IMR-90 (cell line): ENCODE data around the gene FLT3LG. TPM values are rescaled to one million over a fixed set of nuclear protein-coding genes. Genes with fewer than 3 reads are reported as not detected.

Experiments
- ATAC-seq: fragments of 200-7000 bp; cut with Tn5 transposase; 2 replicates; pipeline ENCODE4 v1.9.1; 2020; ENCODE audit warnings: low read depth, mild to moderate bottlenecking, moderate library complexity
- BruUV-seq: library from RNA; stranded (reverse); fragments of 400-500 nt; replicated peaks from 2 replicates; lab custom pipeline; 2021; lab: Mats Ljungman, UMichigan
- CTCF ChIA-PET: fragments of 300-600 bp; formaldehyde crosslinking; extraction: SDS; loops from one replicate; lab custom pipeline; 2021; ENCODE audit warnings: antibody characterized with exemption; lab: Yijun Ruan, JAX
- POLR2A ChIA-PET: fragments of 300-600 bp; sonication (Branson Sonifier 250); formaldehyde crosslinking; loops from one replicate; lab custom pipeline; 2022; ENCODE audit warnings: antibody characterized with exemption; ENCODE audit not compliant: unreplicated experiment; lab: Charles Lee
- DNase-seq: peaks from one replicate; pipeline ENCODE4 v3.0.0; 2013
- H2AFZ ChIP-seq: replicated peaks from 2 replicates; pipeline ENCODE3; 2013; ENCODE audit warnings: low read length, mild to moderate bottlenecking; ENCODE audit not compliant: poor library complexity
- H2AK5ac ChIP-seq: 2 replicates; pipeline ENCODE4 v1.6.1; 2013; ENCODE audit warnings: low read depth, low read length, inconsistent platforms
- H2AK9ac ChIP-seq: replicated peaks from 2 replicates; pipeline ENCODE3; 2013; ENCODE audit warnings: mild to moderate bottlenecking, low read depth, low read length, moderate library complexity; ENCODE audit not compliant: poor library complexity
- H2BK120ac ChIP-seq: 2 replicates; pipeline ENCODE4 v1.6.1; 2013; ENCODE audit warnings: low read depth, low read length, inconsistent platforms
- H2BK15ac ChIP-seq: 3 replicates; pipeline ENCODE4 v1.6.1; 2013; ENCODE audit warnings: low read depth, low read length, inconsistent platforms
- H2BK20ac ChIP-seq: 2 replicates; pipeline ENCODE4 v1.6.1; 2013; ENCODE audit warnings: low read depth, mild to moderate bottlenecking, inconsistent platforms, low read length, moderate library complexity
- H2BK5ac ChIP-seq: 2 replicates; pipeline ENCODE4 v1.6.1; 2013; ENCODE audit warnings: mild to moderate bottlenecking, low read depth, low read length, inconsistent platforms; ENCODE audit not compliant: poor library complexity, severe bottlenecking
- H3K14ac ChIP-seq: replicated peaks from 2 replicates; pipeline ENCODE4 v1.6.1; 2013; ENCODE audit warnings: low read depth, low read length, inconsistent platforms
- H3K18ac ChIP-seq: 2 replicates; pipeline ENCODE4 v1.6.1; 2013; ENCODE audit warnings: low read depth, low read length, control low read depth
- H3K23ac ChIP-seq: 2 replicates; pipeline ENCODE4 v1.6.1; 2013; ENCODE audit warnings: low read depth, low read length, inconsistent platforms
- H3K27ac ChIP-seq: 2 replicates; pipeline ENCODE4 v1.5.1; 2013; ENCODE audit warnings: mild to moderate bottlenecking, control low read depth, low read length; ENCODE audit not compliant: insufficient read depth
- H3K27me3 ChIP-seq: 2 replicates; pipeline ENCODE4 v1.6.1; 2013; ENCODE audit warnings: low read length; ENCODE audit not compliant: control insufficient read depth, insufficient read depth
- H3K36me3 ChIP-seq: 2 replicates; pipeline ENCODE4 v1.6.1; 2013; ENCODE audit warnings: low read length, mixed read lengths; ENCODE audit not compliant: control insufficient read depth, insufficient read depth
- H3K4ac ChIP-seq: 2 replicates; pipeline ENCODE4 v1.6.1; 2013; ENCODE audit warnings: low read depth, low read length, inconsistent platforms
- H3K4me1 ChIP-seq: 2 replicates; pipeline ENCODE4 v1.6.1; 2013; ENCODE audit warnings: low read length, mixed read lengths; ENCODE audit not compliant: control insufficient read depth, insufficient read depth
- H3K4me2 ChIP-seq: 2 replicates; pipeline ENCODE4 v1.6.1; 2013; ENCODE audit warnings: low read depth, mild to moderate bottlenecking, control low read depth, low read length, moderate library complexity
- H3K4me3 ChIP-seq: 2 replicates; pipeline ENCODE4 v1.5.1; 2013; ENCODE audit warnings: low read depth, mild to moderate bottlenecking, control low read depth, low read length, moderate library complexity; ENCODE audit not compliant: insufficient read depth
- H3K56ac ChIP-seq: 2 replicates; pipeline ENCODE4 v1.6.1; 2013; ENCODE audit warnings: low read length, inconsistent platforms; ENCODE audit not compliant: insufficient read depth; ENCODE audit errors: extremely low read depth
- H3K79me1 ChIP-seq, 2 experiments: 2 replicates each; pipeline ENCODE4 v1.6.1; 2013; ENCODE audit warnings: low read length in 2 of 2, inconsistent platforms in 1 of 2, low read depth in 1 of 2
- H3K9ac ChIP-seq: 2 replicates; pipeline ENCODE4 v1.6.1; 2013; ENCODE audit warnings: low read depth, low read length, control low read depth
- H3K9me1 ChIP-seq: 2 replicates; pipeline ENCODE4 v1.6.1; 2013; ENCODE audit warnings: low read length, inconsistent platforms; ENCODE audit not compliant: insufficient read depth
- H3K9me3 ChIP-seq: 2 replicates; pipeline ENCODE4 v1.6.1; 2013; ENCODE audit warnings: low read length; ENCODE audit not compliant: control insufficient read depth, insufficient read depth
- H4K20me1 ChIP-seq: 2 replicates; pipeline ENCODE4 v1.6.1; 2013; ENCODE audit warnings: low read length, inconsistent platforms; ENCODE audit not compliant: insufficient read depth
- H4K5ac ChIP-seq: 2 replicates; pipeline ENCODE4 v1.6.1; 2013; ENCODE audit warnings: mild to moderate bottlenecking, low read depth, low read length, control low read depth
- H4K8ac ChIP-seq, 2 experiments: 2 replicates each; pipeline ENCODE4 v1.6.1; 2013; ENCODE audit warnings: low read depth in 2 of 2, low read length in 2 of 2, control low read depth in 1 of 2, inconsistent platforms in 1 of 2
- H4K91ac ChIP-seq: 2 replicates; pipeline ENCODE4 v1.6.1; 2013; ENCODE audit warnings: low read depth, low read length, inconsistent platforms; ENCODE audit not compliant: insufficient read depth
- CEBPB ChIP-seq: IDR thresholded peaks from 2 replicates; pipeline ENCODE4 v1.6.1; 2012; ENCODE audit warnings: low read depth, low read length, improper control_type of control experiment
- CHD1 ChIP-seq: IDR thresholded peaks from 2 replicates; pipeline ENCODE4 v1.6.1; 2012; ENCODE audit warnings: low read depth, low read length, improper control_type of control experiment
- CTCF ChIP-seq: conservative IDR thresholded peaks from 2 replicates; pipeline ENCODE4 v1.5.1; 2012; ENCODE audit warnings: mild to moderate bottlenecking, low read depth, low read length, improper control_type of control experiment
- ELK1 ChIP-seq: fragments of 150-350 bp; IDR thresholded peaks from 2 replicates; pipeline ENCODE4 v1.6.1; 2016; ENCODE audit warnings: low read depth, mild to moderate bottlenecking, low read length, moderate library complexity, borderline replicate concordance
- MAFK ChIP-seq: IDR thresholded peaks from 2 replicates; pipeline ENCODE4 v1.6.1; 2012; ENCODE audit warnings: low read depth, low read length, improper control_type of control experiment
- MAZ ChIP-seq: IDR thresholded peaks from 2 replicates; pipeline ENCODE4 v1.6.1; 2012; ENCODE audit warnings: low read depth, mild to moderate bottlenecking, low read length, improper control_type of control experiment, moderate library complexity, borderline replicate concordance
- MXI1 ChIP-seq: IDR thresholded peaks from 2 replicates; pipeline ENCODE4 v1.6.1; 2012; ENCODE audit warnings: low read depth, mild to moderate bottlenecking, low read length, moderate library complexity, borderline replicate concordance
- NFE2L2 ChIP-seq: fragments of 150-350 bp; IDR thresholded peaks from 2 replicates; pipeline ENCODE4 v1.6.1; 2016; ENCODE audit warnings: low read depth, mild to moderate bottlenecking, low read length
- POLR2A ChIP-seq: IDR thresholded peaks from 2 replicates; pipeline ENCODE4 v1.6.1; 2012; ENCODE audit warnings: mild to moderate bottlenecking, low read depth, low read length
- RCOR1 ChIP-seq: IDR thresholded peaks from 2 replicates; pipeline ENCODE4 v1.6.1; 2012; ENCODE audit warnings: mild to moderate bottlenecking, low read length, improper control_type of control experiment; ENCODE audit not compliant: insufficient replicate concordance
- RFX5 ChIP-seq: IDR thresholded peaks from 2 replicates; pipeline ENCODE4 v1.8.0; 2012; ENCODE audit warnings: low read depth, mild to moderate bottlenecking, low read length, moderate library complexity
- SMC3 ChIP-seq: fragments of 150-350 bp; IDR thresholded peaks from 2 replicates; pipeline ENCODE4 v1.6.1; 2016; ENCODE audit warnings: low read depth, mild to moderate bottlenecking, antibody characterized with exemption, low read length, moderate library complexity
- USF2 ChIP-seq: fragments of 150-350 bp; IDR thresholded peaks from 2 replicates; pipeline ENCODE4 v1.6.1; 2017; ENCODE audit warnings: mild to moderate bottlenecking, antibody characterized with exemption, low read length, low read depth
- WGBS, 2 experiments: methylation state at CpG; one replicate each; pipeline versions ENCODE4 v1.1.5 to v1.1.7; 2013; ENCODE audit warnings: missing lambda C conversion rate in 2 of 2; ENCODE audit not compliant: insufficient read length in 1 of 2; ENCODE audit errors: extremely low coverage in 2 of 2; 5-methylcytosine and 5-hydroxymethylcytosine counted together
- dilution Hi-C: fragments of 300-500 bp; cut with HindIII; formaldehyde crosslinking; loops from one replicate; pipeline ENCODE4 v1.14.3; 2018; ENCODE audit warnings: low sequenced_read_pairs; ENCODE audit not compliant: unreplicated experiment
- in situ Hi-C: fragments of 300-500 bp; cut with MboI; formaldehyde crosslinking; loops from 3 replicates; pipeline ENCODE4 v1.14.3; 2019; ENCODE audit warnings: low sequenced_read_pairs, inconsistent platforms, mixed read lengths
- intact Hi-C: fragments of 100-400 bp; cut with micrococcal nuclease; formaldehyde crosslinking; loops from 2 replicates; pipeline ENCODE4 v1.10.0; 2022
- polyA plus RNA-seq, 3 experiments: library from polyadenylated mRNA; depleted of rRNA; stranded (reverse); fragments of >200 nt; gene quantifications; 2 replicates each; pipeline ENCODE4 v1.2.3, GENCODE V29; 2012; ENCODE audit warnings: low replicate concordance in 1 of 3
- total RNA-seq: library from RNA; depleted of rRNA; stranded (reverse); fragments of >200 nt; gene quantifications from 2 replicates; pipeline ENCODE4 v1.2.3, GENCODE V29; 2012

FLT3LG gene
- total and polyA plus RNA-seq, 2 of the 4 experiments (the other 2 are of a cell fraction), result 0.90 to 8.3 TPM

GRCh38 chr19:49453013-49453756 lies 20.8 kb upstream of the FLT3LG start, which contains the start of gene ALDH16A1:
Gene ALDH16A1, plus strand, starts transcription at chr19:49453225. Its CDS starts 107 bp downstream, at chr19:49453332.
- H2AK9ac ChIP-seq, result peak within 1 kb of the TSS; percentile 95
- dilution Hi-C loops (no loop called here), in situ Hi-C loops (no loop called here), intact Hi-C loops (no loop called here)
- H3K14ac ChIP-seq, result peak within 1 kb of the TSS; percentile 96
- peak within 1 kb of the TSS; percentile 91 for H4K91ac ChIP-seq
- H3K27me3 ChIP-seq, result no peaks in the 10 kb centered on the region
- H3K4me1 ChIP-seq, result peaks cover 2% of the 10 kb centered on the region; the same call in 1 of the 2 replicates
- H2AFZ ChIP-seq, result peak within 1 kb of the TSS; percentile 100
- H3K9me1 ChIP-seq, result peaks cover 11% of the 10 kb centered on the region
- H3K4me2 ChIP-seq, result peak within 1 kb of the TSS; percentile 88
- H3K18ac ChIP-seq, result peak within 1 kb of the TSS; percentile 67
- peak within 1 kb of the TSS; percentile 93 for H3K9ac ChIP-seq
- H2BK120ac ChIP-seq, result peak within 1 kb of the TSS; percentile 93
- H2BK20ac ChIP-seq, result peak within 1 kb of the TSS; percentile 58
- peak within 1 kb of the TSS; percentile 96 for H3K4ac ChIP-seq
- peak within 1 kb of the TSS; percentile 75; the same call in 1 of the 2 replicates for H3K23ac ChIP-seq
- BruUV-seq, result no TSS peak
- H3K4me3 ChIP-seq, result peak within 1 kb of the TSS; percentile 64
- no peaks in the 10 kb centered on the region; the same call in none of the 2 replicates for H3K36me3 ChIP-seq
- H2BK15ac ChIP-seq, result peak within 1 kb of the TSS; percentile 82; the same call in 1 of the 3 replicates
- H2AK5ac ChIP-seq, result peak within 1 kb of the TSS; percentile 97
- WGBS, 2 experiments, result 1% methylated on average over 47 of the region's 66 CpGs; no CpG with 5 or more reads in 1 of the 2 experiments
- ATAC-seq (peak; percentile 94), DNase-seq (peak; percentile 96)
- H3K27ac ChIP-seq, result peak within 1 kb of the TSS; percentile 94
- ChIA-PET CTCF (interaction anchor here (0.9 kb wide), 1 partner anchor 21 kb away, joined by 4 read pairs; the partner anchor contains the start of gene FLT3LG), POLR2A (interaction anchor here (1.0 kb wide), 1 partner anchor 59 kb away, joined by 3 read pairs; no protein-coding TSS in a partner anchor)
- peaks cover 3% of the 10 kb centered on the region; the same call in 1 of the 2 replicates for H4K20me1 ChIP-seq
- peak within 1 kb of the TSS; percentile 96 for H4K5ac ChIP-seq
- H3K9me3 ChIP-seq, result no peaks in the 10 kb centered on the region
- peaks cover 23 to 54% of the 10 kb centered on the region in 2 experiments for H3K79me1 ChIP-seq
- peak within 1 kb of the TSS; percentile 90 for H2BK5ac ChIP-seq
- peak within 1 kb of the TSS; percentile 95 to 98 for H4K8ac ChIP-seq
- peak within 1 kb of the TSS; percentile 85 for H3K56ac ChIP-seq
- TF ChIP-seq POLR2A (peak; percentile 97), SMC3 (no peak), RFX5 (no peak), MXI1 (peak; percentile 12; the same call in 1 of the 2 replicates), RCOR1 (no peak), MAZ (peak; percentile 9; the same call in 1 of the 2 replicates), USF2 (peak; percentile 93), ELK1 (no peak), NFE2L2 (no peak), MAFK (no peak), CEBPB (no peak), CHD1 (no peak), CTCF (no peak)
